HG03558 (cell line): Measurements from ENCODE around the gene CDIP1.

Source experiments
- ATAC-seq: cut with Tn5 transposase; IDR thresholded peaks from one replicate; pipeline ENCODE4 v1.9.1; 2021; ENCODE audit warnings: moderate number of reproducible peaks; ENCODE audit not compliant: unreplicated experiment; ENCODE audit errors: extremely low read depth

CDIP1 gene

GRCh38 chr16:4517812-4518680, 20.5 kb downstream of the CDIP1 start:
- no peak for ATAC-seq

GRCh38 chr16:4515611-4516233, 22.9 kb downstream of the CDIP1 start:
- ATAC-seq, result no peak

DNA sequence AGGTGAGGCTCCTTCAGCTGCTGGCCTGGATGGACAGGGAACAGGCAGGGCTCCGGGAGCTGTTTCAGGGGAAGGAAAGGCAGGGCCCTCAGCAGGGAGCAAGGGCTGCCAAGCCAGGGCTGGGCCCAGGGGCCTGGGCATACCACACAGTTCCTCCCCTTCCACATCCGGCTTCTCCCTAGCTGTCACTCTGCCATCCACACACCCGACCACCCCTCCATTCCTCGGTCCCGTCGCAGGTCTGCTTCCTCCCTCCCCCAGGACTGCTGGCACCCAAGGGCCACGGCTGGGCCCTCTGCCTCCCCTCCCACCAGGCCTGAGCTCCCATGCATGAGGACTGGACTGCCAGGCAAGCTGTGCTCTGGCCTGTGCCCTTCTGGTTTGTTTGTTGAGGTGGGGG, 24.0 kb downstream of the CDIP1 start:
- no peak for ATAC-seq

- ATAC-seq, result no peak
These were observed 24.7 kb downstream of the CDIP1 start for GRCh38 chr16:4513881-4514280.

DNA sequence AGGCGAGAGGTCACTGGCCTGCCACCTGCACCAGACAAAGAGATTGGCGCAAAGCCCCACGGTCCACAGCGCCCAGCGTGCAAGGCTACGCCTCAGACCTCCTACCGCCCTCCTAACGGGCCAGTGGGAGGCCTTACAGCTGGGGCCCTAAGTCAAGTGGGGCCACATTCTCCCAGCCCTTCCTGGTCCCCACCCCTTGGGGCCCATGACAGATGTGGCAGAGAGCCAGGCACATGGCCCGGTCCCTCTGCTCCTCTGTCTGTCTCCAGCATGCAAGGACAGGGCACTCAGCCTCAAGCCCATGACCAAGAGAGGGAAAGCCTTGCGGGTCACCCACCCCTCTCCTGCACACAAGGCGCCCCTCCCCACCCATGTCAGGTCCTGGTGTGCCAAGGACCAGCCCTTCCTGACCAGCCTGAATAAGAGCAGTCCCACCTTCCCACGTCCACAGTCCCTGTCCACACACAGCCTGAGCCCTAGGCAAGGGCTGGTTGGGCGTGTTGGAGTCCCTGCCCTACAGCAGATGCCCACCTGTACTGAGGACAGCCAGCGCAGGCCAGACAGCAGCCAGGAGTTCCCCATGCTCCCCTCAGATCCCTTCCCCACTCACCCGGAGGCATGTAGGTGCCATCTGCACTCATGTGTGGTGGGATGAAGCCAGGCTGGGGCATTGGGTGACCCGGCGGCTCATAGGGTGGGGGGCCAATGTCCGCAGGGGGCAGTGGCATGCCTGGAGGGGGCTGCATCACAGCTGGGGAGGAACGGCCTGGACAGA, 25.3 kb downstream of the CDIP1 start:
- no peak for ATAC-seq

DNA sequence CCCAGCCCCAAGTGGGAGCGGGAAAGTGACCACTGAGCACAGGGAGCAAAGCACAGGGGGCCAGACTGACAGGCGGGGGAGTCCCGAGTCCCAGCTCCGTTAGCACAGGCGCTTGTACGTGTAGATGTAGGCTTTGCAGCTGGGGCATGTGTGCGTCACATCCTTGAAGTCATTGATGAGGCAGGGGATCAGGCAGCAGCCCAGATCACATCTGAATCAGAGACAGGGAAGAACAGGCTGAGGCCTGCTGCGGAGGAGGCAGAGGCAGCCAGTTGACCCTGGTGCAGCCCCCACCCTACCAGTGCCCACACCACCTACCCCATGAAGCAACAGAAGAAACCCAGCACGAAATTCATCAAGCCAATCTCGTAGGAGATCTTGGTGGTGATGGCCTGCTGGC, 26.1 kb downstream of the CDIP1 start:
- no peak for ATAC-seq

- no peak for ATAC-seq
These were observed 27.0 kb downstream of the CDIP1 start for GRCh38 chr16:4511441-4512082.

DNA sequence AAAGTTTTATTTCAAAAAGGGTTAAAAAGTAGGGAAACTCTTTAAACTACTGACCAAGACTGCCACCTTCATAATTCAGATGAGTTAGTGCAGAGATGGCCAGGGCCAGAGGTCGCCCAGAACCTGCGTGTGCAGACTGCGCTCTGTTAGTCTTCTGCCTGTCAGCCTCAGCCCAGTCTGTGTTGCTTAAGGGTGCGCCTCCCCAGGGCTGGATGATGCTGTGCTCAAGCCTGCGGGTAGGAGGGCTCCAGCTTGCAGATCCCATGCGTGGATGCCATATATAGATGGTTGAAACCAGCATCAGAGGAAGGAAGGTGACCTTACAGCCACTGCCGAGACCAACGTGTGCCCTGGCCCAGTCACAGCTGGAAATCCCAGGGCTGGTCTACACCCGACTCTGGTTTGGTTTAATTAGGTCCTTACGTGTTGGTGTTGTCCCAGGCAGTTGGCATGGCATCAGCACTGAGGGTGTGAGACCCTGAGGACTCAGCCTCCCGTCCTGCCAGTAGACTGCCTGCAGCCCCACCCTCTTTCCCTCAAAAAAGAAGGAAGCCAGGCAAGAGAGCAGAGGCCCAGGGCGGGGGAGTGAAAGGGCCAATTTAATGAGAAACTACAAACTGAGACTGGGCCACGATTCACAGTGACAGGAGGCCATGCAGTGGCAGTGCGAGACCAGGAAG, 27.7 kb downstream of the CDIP1 start:
- ATAC-seq, result no peak

DNA sequence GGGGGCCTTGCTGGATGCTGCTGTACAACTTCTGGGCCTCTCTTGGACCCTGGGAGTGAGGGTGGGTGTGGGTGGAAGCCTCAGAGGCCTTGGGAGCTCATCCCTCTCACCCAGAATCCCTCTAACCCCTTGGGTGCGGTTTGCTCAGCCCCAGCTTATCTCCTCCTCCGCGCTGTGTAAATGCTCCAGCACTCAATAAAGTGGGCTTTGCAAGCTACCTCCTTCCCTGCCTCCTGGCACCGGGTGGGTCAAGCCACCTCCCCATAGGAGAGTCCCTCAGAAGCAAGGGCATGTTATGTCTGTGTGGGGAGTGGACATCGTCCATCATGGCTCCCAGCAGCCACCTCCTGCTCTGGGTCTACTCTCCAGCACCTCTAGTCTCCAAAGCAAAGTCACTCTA, 28.4 kb downstream of the CDIP1 start:
- no peak for ATAC-seq

DNA sequence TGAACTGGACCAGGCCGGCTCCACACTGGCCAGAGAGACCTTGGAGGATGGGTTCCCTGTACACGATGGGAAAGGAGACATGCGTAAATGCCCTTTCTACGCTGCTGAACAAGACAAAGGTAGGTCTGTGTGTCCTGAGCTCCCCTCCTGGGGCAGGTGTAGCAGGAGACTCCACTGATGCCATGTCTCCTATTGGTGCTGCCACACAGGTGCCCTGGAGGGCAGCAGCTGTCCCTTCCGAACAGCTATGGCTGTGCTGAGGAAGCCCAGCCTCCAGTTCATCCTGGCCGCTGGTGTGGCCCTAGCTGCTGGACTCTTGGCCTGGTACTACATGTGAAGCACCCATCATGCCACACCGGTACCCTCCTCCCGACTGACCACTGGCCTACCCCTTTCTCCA, 29.2 kb downstream of the CDIP1 start:
- ATAC-seq, result no peak

GRCh38 chr16:4508806-4509205, 29.8 kb downstream of the CDIP1 start:
- no peak for ATAC-seq

GRCh38 chr16:4507588-4508345, 30.8 kb downstream of the CDIP1 start:
- no peak for ATAC-seq

GRCh38 chr16:4506450-4506849, 32.1 kb downstream of the CDIP1 start:
- ATAC-seq, result no peak

DNA sequence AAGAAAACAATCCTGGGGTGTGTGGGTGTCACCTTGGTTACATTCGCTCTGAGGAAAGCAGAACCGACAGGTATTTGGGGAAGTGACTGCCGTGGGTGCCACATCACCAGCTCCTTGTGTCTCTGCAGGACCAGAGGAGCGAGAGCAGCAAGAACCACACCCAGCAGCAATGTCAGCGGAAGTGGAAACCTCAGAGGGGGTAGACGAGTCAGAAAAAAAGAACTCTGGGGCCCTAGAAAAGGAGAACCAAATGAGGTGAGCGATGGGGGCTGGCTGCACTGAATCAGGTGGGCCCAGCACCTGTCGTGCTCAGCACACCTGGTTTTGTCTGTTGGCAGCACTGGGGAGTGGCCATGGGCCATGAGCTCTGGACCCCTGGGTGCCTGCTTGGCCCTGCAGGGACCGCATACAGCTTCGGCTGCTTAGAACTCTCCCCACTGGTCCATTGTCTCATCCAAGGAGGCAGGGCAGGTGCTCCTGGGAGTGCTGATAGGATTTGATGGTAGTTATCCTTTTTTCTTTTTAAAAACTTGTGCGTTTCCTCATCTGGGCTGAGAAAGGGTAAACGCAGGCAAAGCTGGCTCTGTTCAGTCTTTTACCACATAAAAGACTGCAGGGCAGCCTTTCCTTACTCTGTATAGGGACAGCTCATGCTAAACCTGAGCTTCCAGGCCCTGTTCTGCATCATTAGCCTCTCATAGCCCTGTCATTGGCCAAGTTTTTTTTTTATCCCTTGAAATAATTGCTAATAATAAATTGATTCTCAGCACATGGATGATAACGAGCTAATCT, 33.0 kb downstream of the CDIP1 start:
- no peak for ATAC-seq

DNA sequence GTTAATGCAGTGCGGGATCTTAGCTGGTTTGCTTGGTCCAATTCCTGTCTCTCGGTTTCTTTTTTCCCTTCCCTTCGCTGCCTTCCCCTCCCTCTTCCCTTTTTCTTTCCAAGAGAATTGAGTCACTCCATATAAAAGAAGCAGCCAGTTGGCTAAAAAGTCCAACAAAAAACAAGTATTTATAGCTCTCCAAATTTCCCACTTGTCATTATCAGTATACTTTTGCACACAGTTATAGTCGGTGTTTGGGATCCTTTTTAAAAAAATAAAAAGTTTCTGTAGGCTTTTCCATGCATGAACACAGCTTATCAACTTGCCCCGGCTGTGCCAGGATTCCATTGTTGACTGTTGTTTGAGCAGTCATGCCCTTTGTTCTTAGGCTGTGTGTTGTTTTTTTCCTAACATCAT, 37.5 kb downstream of the CDIP1 start:
- no peak for ATAC-seq

GRCh38 chr16:4500272-4500671, 38.3 kb downstream of the CDIP1 start:
- no peak for ATAC-seq

DNA sequence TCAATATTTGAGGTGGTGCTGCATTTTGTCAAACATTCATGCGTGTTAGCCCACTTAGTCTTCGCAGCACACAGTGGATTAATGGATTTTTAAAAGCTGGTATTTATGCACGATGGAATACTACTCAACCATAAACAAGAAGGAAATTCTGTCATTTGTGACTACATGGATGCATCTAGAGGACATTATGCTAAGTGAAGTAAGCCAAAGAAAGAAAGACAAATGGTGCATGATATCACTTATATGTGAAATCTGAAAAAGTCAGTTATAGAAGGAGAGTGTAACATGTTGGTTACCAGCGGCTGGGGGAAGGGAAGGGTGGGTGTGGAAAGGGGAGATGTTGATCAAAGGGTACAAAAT, 39.4 kb downstream of the CDIP1 start:
- no peak for ATAC-seq

- no peak for ATAC-seq
These were observed 39.9 kb downstream of the CDIP1 start for GRCh38 chr16:4498546-4499195.
